HTERT RPE-1 (cell line): Measurements from ENCODE around the gene HS6ST3.
"Not testable (repeated sequence)": the region's sequence is repeated elsewhere in the genome, so short reads cannot be mapped to it uniquely, and the experiment has no call there.

Experiments
- in situ Hi-C: fragments of 300-500 bp; cut with MboI; formaldehyde crosslinking; loops from 4 replicates; pipeline ENCODE4 v1.14.3; 2020; ENCODE audit warnings: low sequenced_read_pairs

HS6ST3 gene

DNA sequence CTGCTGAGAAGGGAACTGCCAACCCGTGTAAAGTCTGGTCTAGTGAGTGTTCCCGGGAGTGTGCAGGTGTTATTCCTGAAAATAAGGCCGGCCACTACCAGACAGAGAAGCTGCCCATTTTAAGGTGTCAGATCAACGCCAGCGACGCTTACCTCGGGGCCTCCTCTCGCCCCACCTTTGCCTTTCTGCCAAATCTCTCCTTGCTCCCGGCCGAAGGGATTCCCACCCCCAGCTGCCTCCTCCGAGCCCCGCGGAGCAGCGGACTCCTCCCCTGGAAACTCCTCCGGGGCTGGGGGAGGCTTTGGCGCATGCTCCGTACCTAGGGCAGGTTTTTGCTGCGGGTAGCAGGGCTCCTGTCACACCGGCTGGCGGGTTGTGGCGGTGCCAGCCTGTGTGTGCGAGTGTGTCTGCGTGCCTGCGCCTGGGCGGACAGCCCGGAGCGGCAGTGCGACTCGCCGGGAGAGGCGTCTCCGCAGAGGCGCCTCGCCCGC lies at the start of gene HS6ST3:
TSS of gene HS6ST3 (plus strand) at position 359 of the 491 bp plus-strand sequence.
- in situ Hi-C loops, result no loop called here

DNA sequence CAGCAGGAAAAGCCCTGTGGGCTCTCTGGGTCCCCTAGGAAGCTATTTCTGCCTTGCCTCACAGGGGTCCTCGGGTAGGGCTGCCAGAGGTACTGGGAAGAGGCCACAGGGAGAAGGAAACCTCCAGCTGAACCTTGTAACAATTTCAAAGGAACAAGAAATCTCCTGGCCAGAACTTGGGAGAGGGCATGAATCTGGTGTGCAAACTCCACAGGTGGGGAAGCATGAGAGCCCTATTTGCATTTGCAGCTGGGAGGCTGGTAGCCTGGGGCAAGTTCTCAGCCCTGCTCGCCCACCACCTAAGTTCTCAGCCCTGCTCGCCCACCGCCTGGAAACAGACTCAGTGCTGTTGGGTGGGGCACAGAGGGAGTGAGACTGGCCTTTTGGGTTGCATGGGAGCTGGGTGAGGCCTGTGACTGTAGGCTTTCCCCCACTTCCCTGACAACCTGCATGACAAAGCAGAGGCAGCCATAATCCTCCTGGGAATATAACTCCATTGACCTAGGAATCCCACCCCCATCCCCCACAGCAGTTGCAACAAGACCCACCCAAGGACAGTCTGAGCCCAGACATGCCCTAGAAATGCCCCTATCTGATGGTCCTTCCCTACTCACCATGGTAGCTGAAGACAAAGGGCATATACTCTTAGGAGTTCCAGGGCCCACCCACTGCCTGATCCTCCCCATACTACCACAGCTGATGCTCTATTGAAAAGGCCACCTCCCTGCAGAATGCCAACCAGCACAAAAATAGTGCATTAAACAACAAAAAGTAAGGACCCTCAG lies 48.4 kb upstream of the HS6ST3 start:
- in situ Hi-C loops, result no loop called here

DNA sequence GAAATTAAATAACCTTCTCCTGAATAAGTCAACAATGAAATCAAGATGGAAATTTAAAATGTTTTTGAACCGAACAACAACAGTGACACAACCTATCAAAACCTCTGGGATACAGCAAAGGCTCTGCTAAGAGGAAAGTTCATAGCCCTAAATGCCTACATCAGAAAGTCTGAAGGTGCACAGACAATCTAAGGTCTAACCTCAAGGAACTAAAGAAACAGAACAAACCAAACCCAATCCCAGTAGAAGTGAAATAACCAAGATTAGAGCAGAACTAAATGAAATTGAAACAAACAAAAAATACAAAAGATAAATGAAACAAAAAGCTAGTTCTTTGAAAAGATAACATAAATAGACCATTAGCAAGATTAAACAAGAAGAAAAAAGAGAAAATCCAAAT lies 45.7 kb upstream of the HS6ST3 start:
- in situ Hi-C loops, result no loop called here

DNA sequence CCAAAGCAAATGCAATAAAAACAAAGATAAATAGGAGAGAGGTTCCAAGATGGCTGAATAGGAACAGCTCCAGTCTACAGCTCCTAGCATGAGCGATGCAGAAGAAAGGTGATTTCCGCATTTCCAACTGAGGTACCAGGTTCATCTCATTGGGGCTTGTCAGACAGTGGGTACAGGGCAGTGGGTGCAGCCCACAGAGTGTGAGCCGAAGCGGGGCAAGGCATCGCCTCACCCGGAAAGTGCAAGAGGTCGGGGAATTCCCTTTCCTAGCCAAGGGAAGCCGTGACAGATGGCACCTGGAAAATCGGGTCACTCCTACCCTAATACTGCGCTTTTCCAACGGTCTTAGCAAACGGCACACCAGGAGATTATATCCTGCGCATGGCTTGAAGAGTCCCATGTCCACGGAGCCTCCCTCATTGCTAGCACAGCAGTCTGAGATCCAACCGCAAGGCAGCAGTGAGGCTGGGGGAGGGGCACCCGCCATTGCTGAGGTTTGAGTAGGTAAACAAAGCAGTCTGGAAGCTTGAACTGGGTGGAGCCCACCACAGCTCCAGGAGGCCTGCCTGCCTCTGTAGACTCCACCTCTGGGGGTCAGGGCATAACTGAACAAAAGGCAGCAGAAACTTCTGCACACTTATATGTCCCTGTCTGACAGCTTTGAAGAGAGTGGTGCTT lies 43.3 kb upstream of the HS6ST3 start:
- in situ Hi-C loops, result not testable (repeated sequence)

DNA sequence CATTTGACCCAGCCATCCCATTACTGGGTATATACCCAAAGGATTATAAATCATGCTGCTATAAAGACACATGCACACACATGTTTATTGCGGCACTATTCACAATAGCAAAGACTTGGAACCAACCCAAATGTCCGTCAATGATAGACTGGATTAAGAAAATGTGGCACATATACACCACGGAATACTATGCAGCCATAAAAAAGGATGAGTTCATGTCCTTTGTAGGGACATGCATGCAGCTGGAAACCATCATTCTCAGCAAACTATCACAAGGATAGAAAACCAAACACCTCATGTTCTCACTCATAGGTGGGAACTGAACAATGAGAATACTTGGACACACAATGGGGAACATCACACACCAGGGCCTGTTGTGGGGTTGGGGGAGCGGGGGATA lies 39.0 kb upstream of the HS6ST3 start:
- in situ Hi-C loops, result not testable (repeated sequence)

DNA sequence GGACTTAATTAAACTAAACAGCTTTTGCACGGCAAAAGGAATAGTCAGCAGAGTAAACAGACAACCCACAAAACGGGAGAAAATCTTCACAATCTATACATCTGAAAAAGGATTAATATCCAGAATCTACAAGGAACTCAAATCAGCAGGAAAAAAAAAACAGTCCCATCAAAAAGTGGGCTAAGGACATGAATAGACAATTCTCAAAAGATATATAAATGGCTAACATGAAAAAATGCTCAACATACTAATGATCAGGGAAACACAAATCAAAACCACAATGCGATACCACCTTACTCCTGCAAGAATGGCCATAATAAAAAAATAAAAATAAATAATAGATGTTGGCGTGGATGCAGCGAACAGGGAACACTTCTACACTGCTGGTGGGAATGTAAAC lies 38.4 kb upstream of the HS6ST3 start:
- in situ Hi-C loops, result not testable (repeated sequence)

DNA sequence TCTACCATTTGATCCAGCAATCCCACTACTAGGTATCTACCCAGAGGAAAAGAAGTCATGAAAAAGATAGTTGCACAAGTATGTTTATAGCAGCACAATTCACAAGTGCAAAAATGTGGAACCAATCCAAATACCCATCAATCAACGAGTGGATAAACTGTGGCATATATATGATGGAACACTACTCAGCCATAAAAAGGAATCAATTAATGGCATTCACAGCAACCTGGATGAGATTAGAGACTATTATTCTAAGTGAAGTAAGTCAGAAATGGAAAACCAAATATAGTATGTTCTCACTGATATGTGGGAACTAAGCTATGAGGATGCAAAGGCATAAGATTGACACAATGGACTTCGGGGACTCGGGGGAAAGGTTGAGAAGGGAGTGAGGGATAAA lies 38.0 kb upstream of the HS6ST3 start:
- in situ Hi-C loops, result not testable (repeated sequence)

DNA sequence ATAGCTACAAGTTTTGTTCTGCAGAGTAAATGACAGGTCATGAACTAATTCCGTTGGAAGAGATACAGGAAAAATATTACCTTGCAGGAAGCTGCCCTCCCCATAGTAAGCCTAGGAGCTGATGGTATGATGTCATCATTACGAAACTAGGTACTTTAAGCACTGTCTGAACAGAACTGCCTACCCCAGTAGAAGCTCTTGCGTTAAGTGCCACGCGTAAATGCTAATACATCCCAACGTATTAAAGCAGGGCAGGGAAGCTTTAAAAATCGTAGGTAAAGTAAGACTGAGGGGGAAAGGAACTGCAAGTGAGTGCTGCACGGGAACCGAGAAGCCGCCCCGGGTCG lies 37.3 kb upstream of the HS6ST3 start:
- in situ Hi-C loops, result no loop called here

DNA sequence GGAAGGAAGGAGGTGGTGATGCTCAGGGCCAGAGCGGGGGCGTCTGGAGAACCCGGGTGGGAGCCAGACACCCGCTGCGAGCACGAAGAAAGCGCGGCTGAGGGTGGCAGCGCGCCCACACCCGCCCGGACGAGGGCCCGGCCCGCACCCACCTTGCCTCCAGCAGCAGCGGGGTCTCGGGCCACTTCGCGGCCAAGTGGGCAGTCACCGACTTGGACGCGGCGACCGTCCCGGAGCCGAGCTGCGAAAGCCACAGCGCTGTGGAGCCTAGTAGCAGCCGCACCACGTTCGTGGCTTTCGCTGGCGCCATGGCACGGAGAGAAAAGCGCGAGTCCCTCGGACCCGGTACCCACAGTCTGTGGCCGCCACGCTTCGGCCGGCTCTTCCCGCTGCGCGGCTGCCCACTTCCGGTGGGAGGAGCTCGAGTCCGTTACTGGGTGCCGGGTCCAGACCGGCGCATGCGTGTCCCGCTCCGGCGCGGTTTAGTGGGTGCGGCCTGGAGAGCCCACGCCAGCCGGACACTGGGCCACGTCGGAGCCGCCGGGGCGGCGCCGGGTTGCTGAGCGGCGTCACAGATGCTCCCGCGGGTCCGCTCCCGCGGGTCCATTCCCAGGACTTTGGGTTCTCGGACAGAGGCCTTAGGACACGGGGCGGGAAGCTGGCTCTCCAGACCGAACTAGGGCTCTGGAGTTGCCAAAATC lies 36.8 kb upstream of the HS6ST3 start, which contains the start of gene UGGT2:
TSS of gene UGGT2 (minus strand) at position 399 of the 701 bp plus-strand sequence. CDS start at position 310, 89 bp downstream.
- in situ Hi-C loops, result no loop called here

DNA sequence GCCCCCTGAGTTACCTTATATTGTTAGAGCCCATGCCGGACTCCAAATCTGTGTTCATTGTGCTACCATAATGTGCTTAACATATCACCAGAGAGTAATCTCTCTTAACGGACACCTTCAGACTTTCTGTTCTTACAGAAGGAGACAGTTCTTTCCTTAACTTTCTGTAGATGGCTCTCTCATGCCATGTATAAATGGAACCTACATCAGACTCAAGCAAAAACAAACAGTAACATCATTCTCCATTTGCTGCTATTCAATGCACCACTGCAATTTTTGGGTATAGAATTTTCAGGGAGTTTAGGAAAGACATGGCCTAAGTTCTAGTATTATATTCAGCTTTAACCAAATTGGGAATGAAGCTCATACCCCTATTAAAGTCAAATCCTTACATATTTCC lies 24.1 kb upstream of the HS6ST3 start:
- in situ Hi-C loops, result no loop called here

DNA sequence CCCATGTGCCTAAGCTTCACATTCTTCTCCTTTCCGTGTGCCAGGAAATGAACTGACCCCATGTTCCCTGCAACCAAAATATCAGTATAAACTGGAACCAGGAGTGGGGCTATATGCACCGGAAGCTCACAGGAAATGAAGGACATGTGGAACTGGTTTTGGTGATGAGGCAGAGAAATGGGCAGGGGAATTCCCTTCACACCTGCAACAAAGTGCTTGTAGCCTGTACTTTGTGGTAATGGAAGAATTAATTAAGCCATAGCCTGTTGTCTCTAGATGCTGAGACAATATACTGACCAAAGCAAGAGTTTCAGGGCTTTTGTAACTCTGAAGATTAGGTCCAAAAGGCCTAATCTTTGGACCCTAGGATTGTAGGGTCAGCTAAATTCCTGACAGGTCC lies 21.2 kb upstream of the HS6ST3 start:
- in situ Hi-C loops, result no loop called here

DNA sequence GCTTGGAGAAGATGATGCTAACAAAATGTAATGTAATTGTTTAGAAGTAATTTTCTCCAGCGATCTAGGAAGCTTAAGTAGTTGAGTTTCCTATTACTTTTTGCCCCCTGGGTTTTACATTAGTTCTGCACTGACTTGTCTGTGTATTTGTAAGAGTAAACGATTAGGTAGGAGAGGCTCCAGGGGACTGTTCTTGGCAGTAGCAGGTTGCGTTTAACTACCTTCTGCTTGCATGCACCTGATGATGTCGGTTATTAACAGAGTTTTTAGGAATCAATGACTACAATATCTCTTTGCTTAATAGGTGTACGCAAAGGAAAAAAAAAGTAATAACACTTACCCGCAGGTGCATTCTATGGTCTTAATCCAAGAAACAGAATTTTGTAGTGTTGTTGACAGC lies 18.4 kb upstream of the HS6ST3 start:
- in situ Hi-C loops, result no loop called here

DNA sequence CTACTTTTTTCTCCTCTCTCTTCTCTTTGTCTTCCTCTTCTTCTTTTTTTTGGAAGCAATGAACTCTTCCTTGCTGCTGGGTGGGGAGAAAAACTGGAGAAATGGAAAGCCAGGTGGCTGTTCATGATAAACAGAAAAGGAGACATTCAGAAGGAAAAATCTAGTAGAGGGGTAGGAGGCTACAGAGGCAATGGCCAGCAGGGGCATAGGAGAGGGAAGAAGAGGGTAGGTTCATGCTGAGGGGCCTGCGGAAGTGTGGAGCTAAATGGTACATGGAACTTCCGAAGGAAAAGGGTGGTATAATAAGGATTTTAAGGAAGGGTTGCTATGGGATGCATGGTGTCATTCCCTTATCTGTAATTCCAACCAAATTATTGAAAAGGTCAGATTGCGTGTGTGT lies 17.5 kb upstream of the HS6ST3 start:
- in situ Hi-C loops, result no loop called here

DNA sequence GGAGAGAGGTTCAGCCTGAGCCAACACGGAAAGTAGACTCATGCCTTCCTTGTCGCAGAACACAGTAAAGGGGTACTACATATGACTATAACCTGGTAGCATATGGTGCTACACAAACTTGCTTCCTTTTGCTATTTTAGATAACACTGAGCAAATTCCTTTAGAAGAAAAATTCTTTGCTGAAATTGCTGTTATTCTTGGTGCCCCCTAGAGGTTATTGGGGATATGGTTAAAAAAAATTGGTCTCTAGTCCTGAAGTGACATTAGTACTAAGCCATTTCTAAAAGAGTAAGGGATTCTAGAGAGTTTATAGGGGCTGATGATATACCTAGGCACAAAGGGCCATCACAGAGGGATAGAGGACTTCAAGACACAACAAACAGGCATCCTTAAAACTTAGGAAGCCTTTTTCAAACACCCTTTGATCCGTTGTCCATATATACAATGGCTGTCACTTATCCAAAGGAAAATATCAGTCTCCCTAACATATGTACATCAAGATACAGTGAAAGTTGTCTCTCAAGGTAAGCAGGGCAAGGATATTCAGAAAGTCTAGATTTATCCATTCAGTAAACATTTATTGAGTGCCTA lies 13.9 kb upstream of the HS6ST3 start:
- in situ Hi-C loops, result no loop called here

DNA sequence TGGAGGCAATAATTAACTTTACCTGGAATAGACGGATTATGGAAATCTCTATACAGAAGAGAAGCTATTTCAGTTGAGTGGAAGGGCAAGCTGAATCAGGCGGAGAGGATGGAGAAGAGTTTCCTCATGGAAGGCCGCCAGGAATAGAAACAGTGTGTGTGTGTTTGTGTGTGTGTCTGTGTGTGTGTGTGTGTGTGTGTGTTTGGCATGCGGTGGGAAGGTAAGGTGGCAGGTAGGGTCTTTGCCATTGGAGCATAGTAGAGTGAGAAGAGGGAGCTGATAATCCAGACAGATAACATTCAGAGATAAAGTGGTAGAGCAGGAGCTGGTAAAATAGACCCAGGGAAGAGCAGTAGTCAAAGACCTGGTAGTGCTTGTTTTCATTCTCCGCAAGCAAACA lies 9.2 kb upstream of the HS6ST3 start:
- in situ Hi-C loops, result no loop called here

DNA sequence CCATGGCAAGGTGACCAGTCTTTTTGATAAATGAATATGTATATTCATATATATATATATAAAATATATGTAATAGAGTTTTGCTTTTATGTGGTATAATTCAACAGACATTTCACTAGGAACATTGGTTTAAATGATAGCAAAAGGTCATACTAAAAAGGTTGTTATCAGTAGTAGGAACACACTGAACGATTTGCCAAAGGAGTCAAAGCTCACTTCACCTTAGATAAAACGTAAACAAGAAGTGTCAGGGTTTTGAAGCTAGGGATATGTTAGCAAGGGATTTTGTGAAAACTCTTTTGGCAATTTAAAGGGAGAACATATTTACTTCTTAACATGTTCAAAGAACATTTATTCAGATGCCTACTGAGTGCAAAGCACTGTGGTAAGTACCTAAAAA lies 8.0 kb upstream of the HS6ST3 start:
- in situ Hi-C loops, result no loop called here

DNA sequence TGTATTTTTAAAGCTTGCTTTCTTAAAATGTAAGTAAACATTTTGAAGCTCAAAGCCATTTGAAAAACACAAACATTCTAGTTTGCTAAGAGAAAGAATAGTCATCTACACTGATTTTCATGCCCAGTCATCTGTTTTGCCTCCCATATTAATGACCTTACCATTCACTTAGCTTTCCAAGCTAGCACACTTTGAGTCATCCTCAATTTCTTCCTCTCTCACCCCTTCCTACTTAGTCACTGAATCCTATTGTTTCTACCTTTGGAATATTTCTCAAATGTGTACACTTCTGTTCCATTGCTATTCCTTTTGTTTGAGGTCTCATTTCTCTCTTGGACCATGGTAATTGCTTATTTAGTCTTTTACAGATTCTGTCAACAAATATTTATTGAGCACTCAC lies 7.3 kb upstream of the HS6ST3 start:
- in situ Hi-C loops, result no loop called here

DNA sequence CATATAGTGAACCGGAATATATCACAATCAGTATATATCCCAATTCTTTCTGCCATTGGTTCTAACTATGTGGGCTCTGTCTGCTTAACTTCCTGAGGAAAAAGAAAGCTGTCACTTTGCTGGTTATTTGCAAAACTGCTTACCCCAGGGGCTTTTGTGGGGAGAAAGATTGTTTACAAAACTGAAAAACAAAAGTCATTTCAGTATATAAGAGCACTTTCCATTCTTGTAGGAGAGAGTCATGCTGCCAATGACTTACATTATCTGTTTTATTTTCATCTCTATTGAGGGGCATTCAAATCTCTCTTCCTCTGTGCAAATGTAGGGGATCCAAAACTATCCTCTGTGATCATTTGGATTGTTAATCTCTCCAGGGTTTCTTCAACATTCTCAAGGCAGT lies 3.2 kb upstream of the HS6ST3 start:
- in situ Hi-C loops, result no loop called here

DNA sequence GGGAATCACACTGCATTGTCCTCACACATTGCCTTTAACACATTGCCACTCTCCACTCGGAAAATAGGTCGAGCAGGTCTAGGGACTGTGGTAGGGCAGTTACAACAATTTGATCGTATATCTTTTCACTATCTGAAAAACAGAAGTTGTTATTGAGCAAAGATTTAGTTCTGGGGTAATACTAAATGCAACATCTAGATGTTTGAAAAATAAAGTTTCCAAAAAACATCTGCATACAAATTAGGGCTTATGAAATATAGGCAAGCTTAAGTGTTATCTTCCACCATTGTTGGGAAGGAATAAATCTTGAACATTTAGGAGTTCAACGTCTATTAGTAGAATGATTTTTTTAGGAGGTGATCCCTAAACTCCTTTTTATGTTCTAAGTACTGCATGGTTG lies 768 bp upstream of the HS6ST3 start:
- in situ Hi-C loops, result no loop called here

DNA sequence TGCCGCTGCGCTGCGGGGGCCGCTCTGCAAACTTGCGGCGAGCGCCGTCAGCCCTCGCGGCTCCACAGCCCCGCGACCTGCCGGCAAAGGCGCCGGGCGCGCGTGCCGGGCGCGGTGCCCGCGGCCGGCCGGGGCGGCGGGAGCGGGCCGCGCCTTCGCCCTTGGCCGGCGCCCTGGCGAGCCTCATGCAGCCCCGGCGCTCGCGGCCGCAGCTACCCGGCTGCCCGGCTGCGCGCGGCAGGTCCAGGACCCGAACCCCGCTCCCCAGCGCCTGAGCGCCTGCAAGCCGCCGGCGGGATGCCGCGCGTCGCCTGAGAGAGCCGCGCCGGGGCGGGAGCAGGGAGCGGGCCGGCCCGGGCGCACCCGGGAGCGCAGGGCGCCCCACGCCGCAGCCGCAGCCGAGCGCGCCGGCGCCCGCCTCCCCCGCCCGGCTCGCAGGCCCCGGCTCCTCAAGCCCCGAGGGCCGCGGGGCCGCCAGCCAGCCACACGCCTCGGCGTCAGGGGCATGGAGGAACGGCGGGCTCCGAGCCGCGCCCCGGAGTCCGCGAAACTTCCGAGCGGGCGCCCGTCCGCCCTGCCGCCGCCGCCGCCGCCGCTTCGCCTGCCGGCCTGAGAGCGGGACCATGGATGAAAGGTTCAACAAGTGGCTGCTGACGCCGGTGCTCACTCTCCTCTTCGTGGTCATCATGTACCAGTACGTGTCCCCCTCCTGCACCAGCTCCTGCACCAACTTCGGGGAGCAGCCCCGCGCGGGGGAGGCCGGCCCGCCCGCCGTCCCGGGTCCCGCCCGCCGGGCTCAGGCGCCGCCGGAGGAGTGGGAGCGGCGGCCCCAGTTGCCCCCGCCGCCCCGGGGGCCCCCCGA lies 564 bp downstream of the HS6ST3 start:
- in situ Hi-C loops, result no loop called here
